Dermis microvascular lymphatic vessel endothelial cell (primary cell): ENCODE data around the gene SLC7A14. TPM values are rescaled to one million over a fixed set of nuclear protein-coding genes. Genes with fewer than 3 reads are reported as not detected.
A peak's percentile ranks its signal among the peaks of the same experiment; 100 is the strongest.

Experiments used
- DNase-seq, 2 donors: peaks; one replicate each; pipeline versions ENCODE4 v3.0.0 to v3.0.0-alpha.2; 2010; ENCODE audit warnings: low read depth in 2 of 2
- total RNA-seq: library from RNA; depleted of rRNA; stranded (reverse); fragments of >200 nt; gene quantifications from 2 replicates; pipeline ENCODE4 v1.2.1, GENCODE V29; 2014

Gene SLC7A14
- total RNA-seq, 1 donor from 2014 or later: under 0.01 TPM

DNA sequence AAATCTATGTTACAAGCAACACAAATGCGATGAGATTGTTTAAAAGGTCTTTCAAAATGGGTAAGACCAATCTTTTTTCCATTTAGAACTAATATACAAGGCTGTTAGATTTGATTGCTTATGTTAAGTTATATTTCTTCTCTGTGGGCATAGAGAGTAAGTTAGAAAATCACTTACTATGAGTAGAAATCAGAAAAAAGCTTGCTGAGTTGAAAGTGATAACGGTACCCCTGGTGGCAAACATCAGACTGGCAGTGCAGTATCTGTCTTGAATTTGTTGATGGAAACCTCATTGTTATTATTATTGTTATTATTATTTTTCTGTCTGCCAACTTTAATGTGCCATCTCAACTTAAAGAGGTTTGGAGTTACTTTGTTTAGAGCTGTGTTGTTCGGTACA lies 154.8 kb downstream of the SLC7A14 start:
- no peak for DNase-seq

DNA sequence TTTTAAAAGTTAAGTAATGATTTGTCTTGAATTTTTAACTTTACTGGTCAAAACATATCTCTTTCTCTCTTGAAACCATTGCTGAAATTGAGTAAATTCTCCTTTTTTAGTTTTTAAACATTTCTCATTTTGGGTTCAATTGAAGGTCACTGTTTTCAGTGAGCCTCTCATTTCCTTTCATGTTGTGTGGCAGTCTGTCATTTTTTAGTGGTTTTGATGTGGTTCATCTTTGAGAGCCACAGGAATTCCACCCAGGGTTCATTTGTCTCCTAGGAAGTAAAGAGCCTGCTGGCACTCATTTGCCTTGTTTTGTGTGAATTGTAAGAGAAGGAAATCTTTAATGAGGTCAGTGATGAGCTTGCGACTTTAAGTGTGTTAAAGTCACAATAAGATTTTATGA lies 156.8 kb downstream of the SLC7A14 start:
- DNase-seq: peak in 1 of 2 donors; percentile 19

DNA sequence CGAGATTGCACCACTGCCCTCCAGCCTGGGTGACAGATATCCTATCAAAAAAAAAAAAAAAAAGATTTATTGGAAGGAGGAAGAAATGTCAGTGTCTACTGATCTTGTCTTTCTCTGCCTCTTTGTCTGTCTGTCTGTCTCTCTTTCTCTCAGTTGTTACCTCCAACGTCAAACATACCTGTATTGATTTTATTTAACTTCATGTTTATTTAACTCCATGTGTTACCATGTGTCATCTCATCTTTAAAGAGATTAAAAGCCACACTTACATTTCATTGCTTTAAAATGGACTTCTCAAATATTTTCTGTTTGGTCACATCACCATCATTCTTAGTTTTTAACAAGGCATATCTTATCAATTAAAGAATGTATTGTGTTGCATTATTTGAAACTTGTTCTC lies 157.8 kb downstream of the SLC7A14 start:
- no peak for DNase-seq

- no peak for DNase-seq
Measured at GRCh38 chr3:170426240-170426797, 159.6 kb downstream of the SLC7A14 start.

GRCh38 chr3:170425491-170426239 lies 160.2 kb downstream of the SLC7A14 start:
- DNase-seq: peak in 1 of 2 donors; percentile 48

- peak; percentile 88 to 91 for DNase-seq
Measured at GRCh38 chr3:170424879-170425278, 161.0 kb downstream of the SLC7A14 start.

- DNase-seq: peak in 1 of 2 donors; percentile 75
Measured at GRCh38 chr3:170423001-170423615, 162.8 kb downstream of the SLC7A14 start.

- DNase-seq: no peak
Measured at GRCh38 chr3:170421758-170422157, 164.1 kb downstream of the SLC7A14 start.

GRCh38 chr3:170421111-170421641 lies 164.7 kb downstream of the SLC7A14 start:
- peak in 1 of 2 donors; percentile 58 for DNase-seq

GRCh38 chr3:170420307-170420821 lies 165.5 kb downstream of the SLC7A14 start:
- peak in 1 of 2 donors; percentile 45 for DNase-seq

GRCh38 chr3:170419557-170420087 lies 166.3 kb downstream of the SLC7A14 start:
- peak in 1 of 2 donors; percentile 75 for DNase-seq

GRCh38 chr3:170418422-170419398 lies 167.2 kb downstream of the SLC7A14 start, which contains the start of gene CLDN11:
Gene CLDN11, plus strand, starts transcription at chr3:170418868. Its CDS starts 199 bp downstream, at chr3:170419067.
- DNase-seq: peak in 1 of 2 donors; percentile 76

DNA sequence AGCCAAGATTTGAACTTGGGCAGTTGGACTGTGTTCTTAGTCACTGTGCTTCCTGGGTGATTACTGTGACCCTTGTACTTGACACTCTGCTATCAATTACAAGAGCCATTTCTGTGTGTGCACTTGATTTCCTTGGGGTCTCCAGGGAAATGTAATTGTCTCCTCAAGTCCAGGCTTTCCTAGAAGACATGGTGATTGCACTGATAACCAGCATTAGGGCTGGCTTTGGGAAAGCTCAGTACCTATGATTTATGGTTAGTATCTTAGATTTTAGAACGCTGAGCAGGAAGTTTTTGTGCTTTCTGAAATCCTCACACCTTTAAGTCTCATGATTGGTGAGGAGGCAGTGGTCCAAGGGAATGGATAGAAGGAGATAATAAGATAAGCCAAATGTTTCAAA lies 168.8 kb downstream of the SLC7A14 start:
- DNase-seq: no peak

DNA sequence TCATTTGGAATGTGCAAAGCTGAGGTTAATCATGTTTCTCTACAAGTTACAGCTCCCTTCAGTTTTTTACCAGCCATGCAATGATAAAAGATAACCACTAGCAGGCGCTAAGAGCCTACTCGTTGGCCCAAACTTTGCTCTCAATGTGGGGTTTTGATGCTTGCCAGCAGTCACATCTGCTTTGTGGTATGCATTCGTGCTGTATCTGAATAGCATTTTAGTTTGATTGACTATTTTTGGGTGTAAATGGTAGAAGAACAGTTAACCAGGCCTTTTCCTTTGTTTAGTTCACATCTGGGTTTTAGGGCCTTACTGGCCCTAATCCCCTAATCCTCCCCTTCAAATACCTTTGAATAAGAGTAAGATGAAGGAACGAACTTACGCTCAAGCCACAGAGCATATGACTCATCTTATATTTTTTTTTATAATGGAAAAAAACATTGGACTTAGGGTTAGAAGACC lies 171.6 kb downstream of the SLC7A14 start:
- peak; percentile 63 to 79 for DNase-seq

GRCh38 chr3:170413291-170413690 lies 172.6 kb downstream of the SLC7A14 start:
- no peak for DNase-seq

GRCh38 chr3:170410428-170411029 lies 175.3 kb downstream of the SLC7A14 start:
- peak in 1 of 2 donors; percentile 44 for DNase-seq
